Measurements from ENCODE around the gene EDIL3. TPM values are rescaled to one million over a fixed set of nuclear protein-coding genes. Genes with fewer than 3 reads are reported as not detected.

EDIL3 gene
- total RNA-seq, 6 experiments from 2014 or later: 3.0 to 52.7 (median 47.5) TPM

DNA sequence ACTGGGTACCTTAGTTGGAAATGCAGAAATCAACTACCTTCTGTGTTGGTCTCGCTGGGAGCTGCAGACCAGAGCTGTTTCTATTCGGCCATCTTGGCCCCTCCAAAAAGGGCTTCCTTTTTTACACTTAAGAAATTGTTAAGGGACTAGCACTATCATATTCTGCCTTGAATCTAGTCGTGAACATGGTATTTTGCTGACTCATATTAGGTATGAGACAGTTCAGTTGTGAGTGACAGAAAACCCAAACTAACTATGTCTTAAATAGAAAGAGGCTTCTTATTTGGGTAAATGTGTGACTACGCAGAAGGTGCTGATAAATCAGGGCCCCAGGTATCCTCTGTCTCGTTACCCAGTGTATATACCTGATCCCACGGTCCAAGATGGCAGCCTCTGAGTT lies 298.2 kb downstream of the EDIL3 start:
- DNase-seq: no peak
- Mint-ChIP-seq H3K27ac (no peak overlapping the region), H3K4me3 (no peak overlapping the region), H3K9me3 (peaks cover 16% of the 10 kb centered on the region), H3K4me1 (ENCODE audit: low read depth) (no peaks in the 10 kb centered on the region), H3K27me3 (ENCODE audit: insufficient read depth) (no peaks in the 10 kb centered on the region; the same call in 1 of the 2 replicates), H3K36me3 (ENCODE audit: low read depth) (peaks cover 4% of the 10 kb centered on the region; the same call in 1 of the 2 replicates)
- TF ChIP-seq, protein P1, sequence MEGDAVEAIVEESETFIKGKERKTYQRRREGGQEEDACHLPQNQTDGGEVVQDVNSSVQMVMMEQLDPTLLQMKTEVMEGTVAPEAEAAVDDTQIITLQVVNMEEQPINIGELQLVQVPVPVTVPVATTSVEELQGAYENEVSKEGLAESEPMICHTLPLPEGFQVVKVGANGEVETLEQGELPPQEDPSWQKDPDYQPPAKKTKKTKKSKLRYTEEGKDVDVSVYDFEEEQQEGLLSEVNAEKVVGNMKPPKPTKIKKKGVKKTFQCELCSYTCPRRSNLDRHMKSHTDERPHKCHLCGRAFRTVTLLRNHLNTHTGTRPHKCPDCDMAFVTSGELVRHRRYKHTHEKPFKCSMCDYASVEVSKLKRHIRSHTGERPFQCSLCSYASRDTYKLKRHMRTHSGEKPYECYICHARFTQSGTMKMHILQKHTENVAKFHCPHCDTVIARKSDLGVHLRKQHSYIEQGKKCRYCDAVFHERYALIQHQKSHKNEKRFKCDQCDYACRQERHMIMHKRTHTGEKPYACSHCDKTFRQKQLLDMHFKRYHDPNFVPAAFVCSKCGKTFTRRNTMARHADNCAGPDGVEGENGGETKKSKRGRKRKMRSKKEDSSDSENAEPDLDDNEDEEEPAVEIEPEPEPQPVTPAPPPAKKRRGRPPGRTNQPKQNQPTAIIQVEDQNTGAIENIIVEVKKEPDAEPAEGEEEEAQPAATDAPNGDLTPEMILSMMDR (IDR thresholded peaks at IDR 0.05): no peak

DNA sequence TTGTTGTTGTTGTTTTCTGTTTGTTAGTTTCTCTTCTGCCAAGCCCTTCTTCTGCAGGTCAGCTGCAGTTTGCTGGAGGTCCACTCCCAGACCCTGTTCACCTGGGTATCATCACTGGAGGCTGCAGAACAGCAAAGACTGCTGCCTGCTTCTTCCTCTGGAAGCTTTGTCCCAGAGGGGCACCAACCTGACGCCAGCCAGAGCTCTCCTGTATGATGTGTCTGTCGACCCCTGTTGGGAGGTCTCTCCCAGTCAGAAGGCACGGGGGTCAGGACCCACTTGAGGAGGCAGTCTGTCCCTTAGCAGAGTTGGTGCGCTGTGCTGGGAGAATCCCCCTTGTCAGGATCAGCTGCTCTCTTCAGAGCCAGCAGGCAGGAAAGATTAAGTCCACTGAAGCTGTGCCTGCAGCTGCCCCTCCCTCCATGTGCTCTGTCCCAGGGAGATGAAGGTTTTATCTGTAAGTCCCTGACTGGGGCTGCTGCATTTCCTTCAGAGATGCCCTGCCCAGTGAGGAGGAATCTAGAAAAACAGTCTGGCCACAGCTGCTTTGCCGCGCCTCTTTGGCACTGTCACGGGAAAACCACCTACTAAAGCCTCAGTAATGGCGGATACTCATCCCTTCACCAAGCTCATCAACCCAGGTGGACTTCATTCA lies 299.2 kb downstream of the EDIL3 start:
- H3K9me3 Mint-ChIP-seq: peaks cover 20% of the 10 kb centered on the region
- DNase-seq: no peak
- H3K27ac Mint-ChIP-seq: no peak overlapping the region
- H3K36me3 Mint-ChIP-seq (ENCODE audit: low read depth): peaks cover 4% of the 10 kb centered on the region; the same call in 1 of the 2 replicates
- no peaks in the 10 kb centered on the region for H3K4me1 Mint-ChIP-seq (ENCODE audit: low read depth)
- TF ChIP-seq, protein P1 (IDR thresholded peaks at IDR 0.05): no peak
- H3K4me3 Mint-ChIP-seq: no peak overlapping the region
- H3K27me3 Mint-ChIP-seq (ENCODE audit: insufficient read depth): no peaks in the 10 kb centered on the region; the same call in 1 of the 2 replicates

DNA sequence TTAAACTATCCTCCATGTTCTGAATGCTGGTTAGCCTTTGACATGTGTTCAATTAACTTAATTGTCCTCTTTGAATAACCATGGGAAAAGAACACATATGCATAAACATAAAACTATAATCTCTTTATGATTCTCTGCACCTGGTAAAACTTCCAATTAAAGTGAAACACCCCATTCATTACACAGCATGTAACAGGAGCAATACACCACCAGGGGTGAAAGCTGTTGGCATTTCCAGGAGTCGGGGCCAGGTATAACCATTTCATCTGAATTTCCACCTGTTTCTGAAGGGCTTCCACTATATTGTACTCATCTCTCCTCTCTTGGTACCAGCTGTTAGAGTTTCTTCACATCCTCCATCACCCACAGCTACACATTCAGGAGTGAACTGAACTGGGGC lies 303.8 kb downstream of the EDIL3 start:
- Mint-ChIP-seq H3K4me3 (no peak overlapping the region), H3K4me1 (ENCODE audit: low read depth) (no peaks in the 10 kb centered on the region), H3K9me3 (peaks cover 28% of the 10 kb centered on the region), H3K27me3 (ENCODE audit: insufficient read depth) (no peaks in the 10 kb centered on the region), H3K36me3 (ENCODE audit: low read depth) (no peaks in the 10 kb centered on the region; the same call in 1 of the 2 replicates), H3K27ac (no peak overlapping the region)
- TF ChIP-seq, protein P1 (IDR thresholded peaks at IDR 0.05): no peak
- no peak for DNase-seq

DNA sequence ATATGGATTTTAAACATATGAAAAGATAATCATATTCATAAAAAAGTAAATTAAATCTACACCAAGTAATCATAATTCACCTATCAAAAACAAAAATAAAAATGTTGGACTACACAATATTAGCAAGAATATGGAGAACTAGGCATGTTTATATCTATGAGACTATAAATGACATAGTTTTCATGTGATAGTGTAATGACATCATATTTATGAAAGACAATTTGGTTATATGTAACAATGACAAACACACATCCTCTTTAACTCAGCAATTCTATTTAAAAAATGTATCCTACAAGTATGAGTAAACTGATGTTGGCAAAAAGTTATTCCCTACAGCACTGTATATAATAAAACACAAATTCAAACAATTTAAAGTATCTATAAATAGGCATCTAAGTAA lies 312.3 kb downstream of the EDIL3 start:
- H3K4me1 Mint-ChIP-seq (ENCODE audit: low read depth): no peaks in the 10 kb centered on the region
- TF ChIP-seq, protein P1 (IDR thresholded peaks at IDR 0.05): no peak
- no peak for DNase-seq
- H3K27ac Mint-ChIP-seq: no peak overlapping the region
- H3K27me3 Mint-ChIP-seq (ENCODE audit: insufficient read depth): no peaks in the 10 kb centered on the region
- peaks cover 23% of the 10 kb centered on the region for H3K9me3 Mint-ChIP-seq
- no peak overlapping the region for H3K4me3 Mint-ChIP-seq
- H3K36me3 Mint-ChIP-seq (ENCODE audit: low read depth): no peaks in the 10 kb centered on the region

DNA sequence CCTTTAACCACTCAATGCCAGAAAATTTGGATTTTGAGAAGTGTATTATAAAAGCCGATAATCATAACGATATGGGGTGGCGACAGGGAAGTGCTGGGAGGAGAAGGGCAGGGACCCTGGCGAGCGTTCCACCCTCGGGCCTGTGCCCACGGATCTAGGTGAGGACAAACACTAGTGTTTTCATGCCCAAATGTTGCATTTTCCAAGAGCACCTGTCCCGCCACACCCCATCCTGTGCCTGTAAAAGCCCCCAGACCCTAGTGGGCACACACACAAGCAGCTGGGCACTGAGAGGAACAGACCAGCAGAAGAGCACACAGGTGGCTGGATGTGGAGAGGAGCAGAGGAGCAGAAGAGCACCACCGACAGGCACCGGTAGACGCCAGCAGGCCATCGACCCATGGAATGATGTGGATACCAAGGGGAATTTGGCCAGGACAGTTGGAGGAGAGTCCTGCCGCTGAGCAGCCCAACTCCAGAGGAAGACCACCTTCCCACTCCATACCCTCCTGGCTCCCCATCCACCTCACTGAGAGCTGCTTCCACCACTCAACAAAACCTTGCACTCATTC lies 315.0 kb downstream of the EDIL3 start:
- no peak for DNase-seq
- Mint-ChIP-seq H3K27ac (no peak overlapping the region), H3K27me3 (ENCODE audit: insufficient read depth) (no peaks in the 10 kb centered on the region), H3K36me3 (ENCODE audit: low read depth) (peaks cover 5% of the 10 kb centered on the region; the same call in 1 of the 2 replicates), H3K4me3 (no peak overlapping the region), H3K9me3 (peaks cover 26% of the 10 kb centered on the region), H3K4me1 (ENCODE audit: low read depth) (no peaks in the 10 kb centered on the region)
- TF ChIP-seq, protein P1 (IDR thresholded peaks at IDR 0.05): no peak

Measured in HFFc6 (cell line).